Osteoblast (primary cell): ENCODE results near the gene CBFA2T3. TPM values are rescaled to one million over a fixed set of nuclear protein-coding genes. Genes with fewer than 3 reads are reported as not detected.
"Not testable (repeated sequence)": the region's sequence is repeated elsewhere in the genome, so short reads cannot be mapped to it uniquely, and the experiment has no call there.

Experiments used
- DNase-seq: peaks from one replicate; pipeline ENCODE4 v3.0.0; 2011; ENCODE audit warnings: low spot score, mixed read lengths; ENCODE audit not compliant: insufficient read length; ENCODE audit errors: missing footprints
- H2AFZ ChIP-seq: 2 replicates; pipeline ENCODE4 v1.6.0; 2011; ENCODE audit warnings: mild to moderate bottlenecking, low read length
- H3K27ac ChIP-seq: 2 replicates; pipeline ENCODE4 v1.5.1; 2011; ENCODE audit warnings: mild to moderate bottlenecking, low read depth, low read length, moderate library complexity
- H3K27me3 ChIP-seq: 2 replicates; pipeline ENCODE4 v1.6.0; 2012; ENCODE audit warnings: mild to moderate bottlenecking, control low read depth, inconsistent platforms, low read length, moderate library complexity; ENCODE audit not compliant: insufficient read depth
- H3K36me3 ChIP-seq: 2 replicates; pipeline ENCODE4 v1.5.1; 2011; ENCODE audit warnings: mild to moderate bottlenecking, low read length, control low read depth, moderate library complexity; ENCODE audit not compliant: insufficient read depth
- H3K4me1 ChIP-seq: 2 replicates; pipeline ENCODE4 v1.5.1; 2011; ENCODE audit warnings: mild to moderate bottlenecking, low read length, control low read depth, moderate library complexity; ENCODE audit not compliant: insufficient read depth
- H3K4me2 ChIP-seq: 2 replicates; pipeline ENCODE4 v1.6.0; 2011; ENCODE audit warnings: mild to moderate bottlenecking, low read length; ENCODE audit not compliant: insufficient read depth
- H3K4me3 ChIP-seq: fragments of 200-600 bp; sonication (generic); 3 replicates; pipeline ENCODE4 v1.5.1; 2012; ENCODE audit warnings: mild to moderate bottlenecking, low read length, inconsistent platforms; ENCODE audit not compliant: insufficient read depth
- H3K79me2 ChIP-seq: 2 replicates; pipeline ENCODE4 v1.6.0; 2012; ENCODE audit warnings: mild to moderate bottlenecking, low read length, control low read depth, inconsistent platforms; ENCODE audit not compliant: insufficient read depth
- H3K9me3 ChIP-seq: 2 replicates; pipeline ENCODE4 v1.5.1; 2011; ENCODE audit warnings: low read depth, low read length, control low read depth
- H4K20me1 ChIP-seq: 2 replicates; pipeline ENCODE4 v1.6.0; 2012; ENCODE audit warnings: mild to moderate bottlenecking, low read length, control low read depth; ENCODE audit not compliant: insufficient read depth
- CTCF ChIP-seq: IDR thresholded peaks from 2 replicates; pipeline ENCODE4 v1.5.1; 2011; ENCODE audit warnings: mild to moderate bottlenecking, low read depth, low read length, moderate library complexity; ENCODE audit errors: extremely low read depth
- total RNA-seq: library from RNA; depleted of rRNA; stranded (reverse); fragments of >200 nt; gene quantifications from 2 replicates; pipeline ENCODE4 v1.2.3, GENCODE V29; 2012

Gene CBFA2T3
- total RNA-seq, 1 donor, result not detected

GRCh38 chr16:89018282-89019158 is 41.5 kb upstream of the CBFA2T3 start:
- Histone ChIP-seq H3K9me3 (no peaks in the 10 kb centered on the region), H3K27me3 (no peaks in the 10 kb centered on the region), H4K20me1 (no peaks in the 10 kb centered on the region), H3K4me1 (no peaks in the 10 kb centered on the region), H3K36me3 (no peaks in the 10 kb centered on the region), H3K4me3 (no peak overlapping the region), H3K27ac (no peak overlapping the region), H2AFZ (no peak overlapping the region), H3K4me2 (no peak overlapping the region), H3K79me2 (no peaks in the 10 kb centered on the region)
- peak; percentile 64 for DNase-seq
- TF ChIP-seq CTCF, result no peak

- no peaks in the 10 kb centered on the region for H3K79me2 ChIP-seq
- no peak overlapping the region for H3K4me2 ChIP-seq
- no peaks in the 10 kb centered on the region for H3K27me3 ChIP-seq
- TF ChIP-seq CTCF, result no peak
- H2AFZ ChIP-seq, result no peak overlapping the region
- H3K9me3 ChIP-seq, result no peaks in the 10 kb centered on the region
- DNase-seq, result no peak
- H4K20me1 ChIP-seq, result no peaks in the 10 kb centered on the region
- H3K36me3 ChIP-seq, result no peaks in the 10 kb centered on the region
- H3K4me1 ChIP-seq, result no peaks in the 10 kb centered on the region
- no peak overlapping the region for H3K4me3 ChIP-seq
- no peak overlapping the region for H3K27ac ChIP-seq
Observed at GRCh38 chr16:89017543-89018281, 40.7 kb upstream of the CBFA2T3 start.

- not testable (repeated sequence) for H3K27me3 ChIP-seq, H3K4me1 ChIP-seq, H3K9me3 ChIP-seq, H3K27ac ChIP-seq, H3K36me3 ChIP-seq, H2AFZ ChIP-seq, H3K79me2 ChIP-seq, H4K20me1 ChIP-seq, H3K4me2 ChIP-seq, DNase-seq, H3K4me3 ChIP-seq
Observed at GRCh38 chr16:89016561-89016960, 39.6 kb upstream of the CBFA2T3 start.

- no peaks in the 10 kb centered on the region for H4K20me1 ChIP-seq
- TF ChIP-seq CTCF, result no peak
- H3K27me3 ChIP-seq, result no peaks in the 10 kb centered on the region
Observed at GRCh38 chr16:89015271-89015859, 38.4 kb upstream of the CBFA2T3 start.

More at GRCh38 chr16:89015271-89015859, 38.4 kb upstream of the CBFA2T3 start:
- H3K27ac ChIP-seq, result no peak overlapping the region
- H2AFZ ChIP-seq, result no peak overlapping the region
- no peaks in the 10 kb centered on the region for H3K36me3 ChIP-seq
- H3K4me3 ChIP-seq, result no peak overlapping the region
- peak; percentile 86 for DNase-seq
- no peaks in the 10 kb centered on the region for H3K9me3 ChIP-seq
- H3K79me2 ChIP-seq, result no peaks in the 10 kb centered on the region
- H3K4me1 ChIP-seq, result no peaks in the 10 kb centered on the region
- no peak overlapping the region for H3K4me2 ChIP-seq
